Caco-2 (cell line): ENCODE data around the gene UTP14A. TPM values are rescaled to one million over a fixed set of nuclear protein-coding genes. Genes with fewer than 3 reads are reported as not detected.
"Not testable (repeated sequence)": the region's sequence is repeated elsewhere in the genome, so short reads cannot be mapped to it uniquely, and the experiment has no call there.

Source experiments
- Bru-seq: library from RNA; stranded (reverse); fragments of 400-500 nt; gene quantifications from one replicate; lab custom pipeline; 2021; lab: Mats Ljungman, UMichigan
- BruChase-seq, 2 experiments: library from RNA; stranded (reverse); fragments of 400-500 nt; gene quantifications; one replicate each; lab custom pipeline; 2021; lab: Mats Ljungman, UMichigan
- BruUV-seq: library from RNA; stranded (reverse); fragments of 400-500 nt; replicated peaks from 2 replicates; lab custom pipeline; 2021; lab: Mats Ljungman, UMichigan
- CTCF ChIA-PET: fragments of 300-600 bp; sonication (Branson Sonifier 250); formaldehyde crosslinking; loops from one replicate; lab custom pipeline; 2022; ENCODE audit warnings: antibody characterized with exemption; lab: Charles Lee
- POLR2A ChIA-PET: fragments of 300-600 bp; sonication (Branson Sonifier 250); formaldehyde crosslinking; loops from one replicate; lab custom pipeline; 2022; ENCODE audit warnings: antibody characterized with exemption; lab: Charles Lee
- DNase-seq, 2 experiments: peaks; one replicate each; pipeline versions ENCODE4 v3.0.0 to v3.0.0-alpha.2; 2020 to 2022
- H3K27me3 ChIP-seq: replicated peaks from 2 replicates; pipeline ENCODE4 v1.6.0; 2011; ENCODE audit warnings: low read length; ENCODE audit not compliant: control insufficient read depth, insufficient read depth
- H3K36me3 ChIP-seq: 2 replicates; pipeline ENCODE4 v1.5.1; 2011; ENCODE audit warnings: low read length; ENCODE audit not compliant: control insufficient read depth, insufficient read depth
- H3K4me1 ChIP-seq: fragments of 250-450 bp; sonication (Bioruptor Pico); 2 replicates; pipeline ENCODE4 v1.5.1; 2020; ENCODE audit warnings: mild to moderate bottlenecking
- H3K4me3 ChIP-seq: 2 replicates; pipeline ENCODE4 v1.5.1; 2011; ENCODE audit warnings: low read depth, mild to moderate bottlenecking, control low read depth, low read length
- H3K9me3 ChIP-seq: fragments of 250-450 bp; sonication (Bioruptor Pico); 2 replicates; pipeline ENCODE4 v1.5.1; 2020; ENCODE audit warnings: mild to moderate bottlenecking, moderate library complexity
- H3K27ac Mint-ChIP-seq: one replicate; pipeline ENCODE4 v1.8.0; 2022; ENCODE audit warnings: mixed read lengths; ENCODE audit not compliant: unreplicated experiment
- H3K27me3 Mint-ChIP-seq: one replicate; pipeline ENCODE4 v1.8.0; 2022; ENCODE audit warnings: mixed read lengths; ENCODE audit not compliant: insufficient read depth, unreplicated experiment
- H3K36me3 Mint-ChIP-seq: one replicate; pipeline ENCODE4 v1.8.0; 2022; ENCODE audit warnings: mild to moderate bottlenecking, mixed read lengths; ENCODE audit not compliant: insufficient read depth, unreplicated experiment
- H3K4me1 Mint-ChIP-seq: one replicate; pipeline ENCODE4 v1.8.0; 2022; ENCODE audit warnings: low read depth, mixed read lengths; ENCODE audit not compliant: unreplicated experiment
- H3K4me3 Mint-ChIP-seq: one replicate; pipeline ENCODE4 v1.8.0; 2022; ENCODE audit warnings: mild to moderate bottlenecking, moderate library complexity, mixed read lengths; ENCODE audit not compliant: unreplicated experiment
- H3K9me3 Mint-ChIP-seq: one replicate; pipeline ENCODE4 v1.8.0; 2022; ENCODE audit warnings: mixed read lengths; ENCODE audit not compliant: unreplicated experiment
- intact Hi-C: fragments of 100-400 bp; cut with micrococcal nuclease; formaldehyde crosslinking; loops from one replicate; pipeline ENCODE4 v1.10.0; 2022; ENCODE audit not compliant: unreplicated experiment
- long read RNA-seq: library from polyadenylated mRNA; stranded (forward); transcript quantifications from one replicate; pipeline ENCODE4 v2.0.0, GENCODE V29; 2022
- total RNA-seq: library from RNA; stranded (reverse); gene quantifications from 2 replicates; pipeline ENCODE4 v1.2.3, GENCODE V29; 2022
- TF ChIP-seq, protein P1 (sequence below), 2 experiments: fragments of 200-600 bp in 1 of 2; IDR thresholded peaks; 1 replicate in 1 of 2; 2 replicates in 1 of 2; pipeline versions ENCODE4 v1.5.1 to v1.8.0; 2011 to 2022; ENCODE audit warnings: antibody characterized with exemption in 1 of 2, control low read depth in 1 of 2, inconsistent platforms in 1 of 2, low read depth in 1 of 2, low read length in 1 of 2, mild to moderate bottlenecking in 1 of 2, moderate library complexity in 1 of 2; ENCODE audit not compliant: insufficient read depth in 1 of 2, severe bottlenecking in 1 of 2, unreplicated experiment in 1 of 2

The UTP14A gene, protein sequence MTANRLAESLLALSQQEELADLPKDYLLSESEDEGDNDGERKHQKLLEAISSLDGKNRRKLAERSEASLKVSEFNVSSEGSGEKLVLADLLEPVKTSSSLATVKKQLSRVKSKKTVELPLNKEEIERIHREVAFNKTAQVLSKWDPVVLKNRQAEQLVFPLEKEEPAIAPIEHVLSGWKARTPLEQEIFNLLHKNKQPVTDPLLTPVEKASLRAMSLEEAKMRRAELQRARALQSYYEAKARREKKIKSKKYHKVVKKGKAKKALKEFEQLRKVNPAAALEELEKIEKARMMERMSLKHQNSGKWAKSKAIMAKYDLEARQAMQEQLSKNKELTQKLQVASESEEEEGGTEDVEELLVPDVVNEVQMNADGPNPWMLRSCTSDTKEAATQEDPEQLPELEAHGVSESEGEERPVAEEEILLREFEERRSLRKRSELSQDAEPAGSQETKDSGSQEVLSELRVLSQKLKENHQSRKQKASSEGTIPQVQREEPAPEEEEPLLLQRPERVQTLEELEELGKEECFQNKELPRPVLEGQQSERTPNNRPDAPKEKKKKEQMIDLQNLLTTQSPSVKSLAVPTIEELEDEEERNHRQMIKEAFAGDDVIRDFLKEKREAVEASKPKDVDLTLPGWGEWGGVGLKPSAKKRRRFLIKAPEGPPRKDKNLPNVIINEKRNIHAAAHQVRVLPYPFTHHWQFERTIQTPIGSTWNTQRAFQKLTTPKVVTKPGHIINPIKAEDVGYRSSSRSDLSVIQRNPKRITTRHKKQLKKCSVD
- 24.5 and 24.6 TPM in 2 replicates for total RNA-seq
- percentile 79 among the genes with signal in this experiment for Bru-seq, nascent RNA
- BruChase-seq, experiment 1, labeled RNA remaining after a 2-hour chase = percentile 77 among the genes with signal in this experiment
- percentile 79 among the genes with signal in this experiment for BruChase-seq, experiment 2, labeled RNA remaining after a 6-hour chase
- long read RNA-seq, transcript UTP14A-201 (15 exons, 2,488 nt) = major isoform, 50 of 62 reads
- long read RNA-seq, partial matches to known transcripts = 3 of 62 reads
- long read RNA-seq, other reads (novel, unspliced or antisense) = 9 of 62 reads

DNA sequence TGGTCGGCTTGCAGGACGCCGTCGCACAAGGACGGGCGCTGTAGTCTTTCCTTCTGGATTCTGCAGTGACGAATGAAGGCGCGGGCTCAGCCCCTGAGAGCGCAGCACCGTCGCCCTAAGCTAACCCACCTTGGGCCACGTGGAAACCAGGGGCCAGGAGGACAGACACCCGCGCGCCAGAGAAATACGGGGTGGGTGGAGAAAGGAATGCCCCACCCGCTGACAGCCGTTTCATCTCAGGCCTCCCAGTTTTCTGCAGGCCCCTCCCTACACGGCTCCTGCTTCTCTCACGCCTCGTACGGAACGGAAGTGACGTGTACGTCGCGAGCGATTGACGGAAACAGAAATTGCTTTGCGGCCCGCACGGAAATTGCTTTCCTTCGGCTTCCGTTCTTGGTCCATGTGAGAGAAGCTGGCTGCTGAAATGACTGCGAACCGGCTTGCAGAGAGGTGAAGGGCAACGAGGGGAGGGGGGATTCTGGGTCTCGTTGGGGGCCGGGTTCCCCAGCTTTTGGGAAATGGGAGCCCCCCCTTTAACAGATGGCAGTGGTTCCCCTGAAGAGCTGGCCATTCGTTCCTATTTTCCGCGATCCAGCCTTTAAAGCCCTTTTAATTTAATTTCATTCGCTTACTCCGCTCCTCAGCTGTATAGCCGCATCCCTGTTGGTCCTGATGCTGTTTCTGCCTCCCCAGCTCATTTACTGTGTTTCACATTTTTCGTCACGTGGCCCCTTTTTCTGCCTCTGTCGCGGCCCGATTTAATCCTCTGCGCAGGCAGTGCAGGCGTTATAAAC is at the start of gene UTP14A:
Gene UTP14A (plus strand): TSS at position 378 of the 794 bp plus-strand sequence. CDS start 47 bp downstream, at position 425.
- Mint-ChIP-seq H3K27ac (peak within 1 kb of the TSS; percentile 86), H3K4me1 (no peaks in the 10 kb centered on the region), H3K27me3 (no peaks in the 10 kb centered on the region), H3K4me3 (peak within 1 kb of the TSS; percentile 86), H3K36me3 (peaks cover 31% of the 10 kb centered on the region), H3K9me3 (no peaks in the 10 kb centered on the region)
- Histone ChIP-seq H3K4me1 (no peaks in the 10 kb centered on the region), H3K4me3 (peak within 1 kb of the TSS; percentile 75), H3K9me3 (no peaks in the 10 kb centered on the region), H3K27me3 (no peaks in the 10 kb centered on the region), H3K36me3 (no peaks in the 10 kb centered on the region)
- ChIA-PET POLR2A (interaction anchor here (0.5 to 0.9 kb wide), 3 partner anchors 62 to 476 kb away, joined by 3 to 5 read pairs (median 4); partner anchors contain the start of genes AIFM1 and ZDHHC9), CTCF (interaction anchor here (0.8 to 1.3 kb wide), 3 partner anchors 20 to 155 kb away, joined by 3 to 5 read pairs (median 3); no protein-coding TSS in a partner anchor)
- peak; percentile 88 to 93 for DNase-seq
- intact Hi-C loops = loop anchor here (5.0 to 10.0 kb wide), 2 partner anchors 64 to 301 kb away; partner anchors contain the start of gene ZDHHC9
- BruUV-seq = TSS peak; percentile 81
- TF ChIP-seq, protein P1, sequence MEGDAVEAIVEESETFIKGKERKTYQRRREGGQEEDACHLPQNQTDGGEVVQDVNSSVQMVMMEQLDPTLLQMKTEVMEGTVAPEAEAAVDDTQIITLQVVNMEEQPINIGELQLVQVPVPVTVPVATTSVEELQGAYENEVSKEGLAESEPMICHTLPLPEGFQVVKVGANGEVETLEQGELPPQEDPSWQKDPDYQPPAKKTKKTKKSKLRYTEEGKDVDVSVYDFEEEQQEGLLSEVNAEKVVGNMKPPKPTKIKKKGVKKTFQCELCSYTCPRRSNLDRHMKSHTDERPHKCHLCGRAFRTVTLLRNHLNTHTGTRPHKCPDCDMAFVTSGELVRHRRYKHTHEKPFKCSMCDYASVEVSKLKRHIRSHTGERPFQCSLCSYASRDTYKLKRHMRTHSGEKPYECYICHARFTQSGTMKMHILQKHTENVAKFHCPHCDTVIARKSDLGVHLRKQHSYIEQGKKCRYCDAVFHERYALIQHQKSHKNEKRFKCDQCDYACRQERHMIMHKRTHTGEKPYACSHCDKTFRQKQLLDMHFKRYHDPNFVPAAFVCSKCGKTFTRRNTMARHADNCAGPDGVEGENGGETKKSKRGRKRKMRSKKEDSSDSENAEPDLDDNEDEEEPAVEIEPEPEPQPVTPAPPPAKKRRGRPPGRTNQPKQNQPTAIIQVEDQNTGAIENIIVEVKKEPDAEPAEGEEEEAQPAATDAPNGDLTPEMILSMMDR (IDR thresholded peaks at IDR 0.05; ENCODE audit: insufficient read depth in 1 of 2, low read depth in 1 of 2, low read length in 1 of 2, severe bottlenecking in 1 of 2, unreplicated experiment in 1 of 2) = no peak

DNA sequence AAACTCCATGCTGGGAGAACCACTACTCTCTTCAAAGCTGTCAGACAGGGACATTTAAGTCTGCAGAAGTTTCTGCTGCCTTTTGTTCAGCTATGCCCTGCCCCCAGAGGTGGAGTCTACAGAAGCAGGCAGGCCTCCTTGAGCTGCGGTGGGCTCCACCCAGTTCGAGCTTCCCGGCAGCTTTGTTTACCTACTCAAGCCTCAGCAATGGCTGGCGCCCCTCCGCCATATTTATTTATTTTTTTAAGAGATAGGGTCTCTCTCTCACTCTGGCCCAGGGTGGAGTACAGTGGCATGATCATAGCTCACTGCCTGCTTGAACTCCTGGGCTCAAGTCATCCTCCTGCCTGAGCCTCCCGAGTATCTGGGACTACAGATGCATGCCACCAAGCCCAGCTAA is 46.8 kb upstream of the UTP14A start:
- POLR2A ChIA-PET, CTCF ChIA-PET, intact Hi-C loops, H3K4me3 Mint-ChIP-seq, H3K9me3 Mint-ChIP-seq, H3K4me1 ChIP-seq, H3K9me3 ChIP-seq, H3K27ac Mint-ChIP-seq, H3K36me3 Mint-ChIP-seq, H3K4me1 Mint-ChIP-seq, H3K27me3 Mint-ChIP-seq, H3K4me3 ChIP-seq, DNase-seq, H3K27me3 ChIP-seq, H3K36me3 ChIP-seq, BruUV-seq: not testable (repeated sequence)

DNA sequence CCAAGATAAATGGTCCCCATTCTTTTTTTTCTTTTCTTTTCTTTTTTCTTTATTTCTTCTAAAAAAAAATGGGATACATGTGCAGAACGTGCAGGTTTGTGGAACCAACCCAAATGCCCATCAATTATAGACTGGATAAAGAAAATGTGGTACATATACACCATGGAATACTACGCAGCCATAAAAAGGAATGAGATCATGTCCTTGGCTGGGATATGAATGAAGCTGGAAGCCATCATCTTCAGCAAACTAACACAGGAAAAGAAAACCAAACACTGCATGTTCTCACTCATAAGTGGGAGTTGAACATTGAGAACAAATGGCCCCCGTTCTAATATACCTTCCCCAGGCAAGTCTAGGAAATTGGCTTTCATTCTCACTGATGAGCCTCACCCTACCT is 39.6 kb upstream of the UTP14A start:
- POLR2A ChIA-PET, H3K27me3 ChIP-seq, H3K27ac Mint-ChIP-seq, CTCF ChIA-PET, H3K4me1 ChIP-seq, DNase-seq, H3K27me3 Mint-ChIP-seq, H3K36me3 ChIP-seq, BruUV-seq, H3K36me3 Mint-ChIP-seq, H3K9me3 ChIP-seq, H3K4me3 Mint-ChIP-seq, H3K9me3 Mint-ChIP-seq, intact Hi-C loops, H3K4me3 ChIP-seq, H3K4me1 Mint-ChIP-seq: not testable (repeated sequence)
